Aorta (tissue), 5 donors: Measurements from ENCODE around the gene NOL4. TPM values are rescaled to one million over a fixed set of nuclear protein-coding genes. Genes with fewer than 3 reads are reported as not detected.
"Not testable (repeated sequence)": the region's sequence is repeated elsewhere in the genome, so short reads cannot be mapped to it uniquely, and the experiment has no call there.

Experiments used
- ATAC-seq: fragments of 200-7000 bp; cut with Tn5 transposase; one replicate; pipeline ENCODE4 v1.9.1; 2022; ENCODE audit warnings: moderate library complexity; ENCODE audit not compliant: low FRiP score
- DNase-seq, 2 donors: peaks; one replicate each; pipeline ENCODE4 v3.0.0-alpha.2; 2020
- H3K27ac ChIP-seq, 2 donors: one replicate each; pipeline ENCODE4 v1.5.1; 2013; ENCODE audit warnings: low read length in 2 of 2, mild to moderate bottlenecking in 2 of 2, moderate library complexity in 2 of 2, control low read depth in 1 of 2, inconsistent platforms in 1 of 2, low read depth in 1 of 2
- H3K27me3 ChIP-seq, 2 donors: one replicate each; pipeline ENCODE4 v1.6.1; 2013; ENCODE audit warnings: control low read depth in 1 of 2, low read length in 1 of 2, mild to moderate bottlenecking in 1 of 2, moderate library complexity in 1 of 2; ENCODE audit not compliant: insufficient read depth in 2 of 2, control insufficient read depth in 1 of 2
- H3K36me3 ChIP-seq, 2 donors: one replicate each; pipeline ENCODE4 v1.6.1; 2013; ENCODE audit warnings: control low read depth in 1 of 2, low read length in 1 of 2, mild to moderate bottlenecking in 1 of 2; ENCODE audit not compliant: insufficient read depth in 2 of 2, control insufficient read depth in 1 of 2
- H3K4me1 ChIP-seq, 2 donors: one replicate each; pipeline ENCODE4 v1.6.1; 2013; ENCODE audit warnings: low read length in 2 of 2, control low read depth in 1 of 2, mild to moderate bottlenecking in 1 of 2, moderate library complexity in 1 of 2; ENCODE audit not compliant: insufficient read depth in 2 of 2, control insufficient read depth in 1 of 2
- H3K4me3 ChIP-seq, 2 donors: one replicate each; pipeline ENCODE4 v1.5.1; 2013; ENCODE audit warnings: low read length in 2 of 2, control low read depth in 1 of 2, mild to moderate bottlenecking in 1 of 2
- H3K9me3 ChIP-seq: one replicate; pipeline ENCODE4 v1.6.1; 2013; ENCODE audit warnings: mild to moderate bottlenecking, low read length; ENCODE audit not compliant: control insufficient read depth
- WGBS, 2 donors: extraction: QIAGEN DNeasy Blood & Tissue Kit; methylation state at CpG; one replicate each; pipeline ENCODE4 v1.1.7; 2013; 5-methylcytosine and 5-hydroxymethylcytosine counted together
- intact Hi-C, 2 donors: fragments of 100-400 bp; cut with DNase I; formaldehyde crosslinking; loops; one replicate each; pipeline versions ENCODE4 v1.14.2 to v1.15.0; 2022
- long read RNA-seq, 2 donors: library from polyadenylated mRNA; unstranded; transcript quantifications; one replicate each; pipeline ENCODE4 v2.0.0, GENCODE V29; 2020 to 2021
- polyA plus RNA-seq, 2 donors: library from polyadenylated mRNA; stranded (reverse); fragments of 200-250 nt; gene quantifications; one replicate each; pipeline ENCODE4 v1.2.3, GENCODE V29; 2013
- total RNA-seq, 2 donors: library from RNA; stranded (reverse); fragmentation: NEBNext Ultra II Directional; extraction: Animal tissue kit (Norgen Biotek cat#: 25700); gene quantifications; one replicate each; pipeline ENCODE4 v1.2.1, GENCODE V29; 2021
- donor health status: healthy with polysubstance abuse.
- donor health status: Bipolar disorder and iron deficiency.
- donor health status: DM: no; HTN: no; CAD: no.
- donor health status: DM: no; HTN: no; CAD: no.
- donor health status: DM: yes; HTN: yes; CAD: no.

NOL4 gene
- total RNA-seq (under 1 TPM in 1 of 2 donors, not detected in 1; 0.62 TPM), polyA plus RNA-seq (under 1 TPM in 1 of 2 donors, not detected in 1; 0.03 TPM)
- long read RNA-seq, donor 1 = 0 reads
- long read RNA-seq, donor 2 = 0 reads

- H3K27ac ChIP-seq = no peak within 1 kb of the TSS
- ATAC-seq (peak; percentile 64), DNase-seq (peak; percentile 45 to 87)
- no peaks in the 10 kb centered on the region for H3K27me3 ChIP-seq
- H3K4me1 ChIP-seq = no peaks in the 10 kb centered on the region
- intact Hi-C loops = loop anchor here in 1 of 2 donors (10.0 kb wide), 2 partner anchors 560 to 1870 kb away; no protein-coding TSS in a partner anchor
- WGBS, 2 donors = 1% methylated on average over 45 to 56 of the region's 56 CpGs
- peaks cover 3% of the 10 kb centered on the region for H3K9me3 ChIP-seq
- no peaks in the 10 kb centered on the region for H3K36me3 ChIP-seq
- peak within 1 kb of the TSS; percentile 59 to 62 for H3K4me3 ChIP-seq
Observed at GRCh38 chr18:34224423-34225217, at the start of gene NOL4. Gene NOL4 (minus strand): TSS chr18:34224913. CDS start chr18:34223253, 1,660 bp downstream.

GRCh38 chr18:34266029-34266428 is 41.3 kb upstream of the NOL4 start:
- H3K4me3 ChIP-seq, DNase-seq, H3K27me3 ChIP-seq, H3K36me3 ChIP-seq, H3K4me1 ChIP-seq, H3K9me3 ChIP-seq, ATAC-seq, H3K27ac ChIP-seq: not testable (repeated sequence)
- intact Hi-C loops = loop anchor here in 1 of 2 donors (10.0 kb wide), 1 partner anchor 59 kb away; no protein-coding TSS in a partner anchor
- WGBS, 2 donors = 85 to 90% methylated on average over 2 of the region's 2 CpGs

- H3K9me3 ChIP-seq = peaks cover 6% of the 10 kb centered on the region
- no peaks in the 10 kb centered on the region for H3K36me3 ChIP-seq
- DNase-seq (no peak), ATAC-seq (no peak)
- H3K27ac ChIP-seq = no peak overlapping the region
- H3K4me1 ChIP-seq = no peaks in the 10 kb centered on the region
- intact Hi-C loops = loop anchor here in 1 of 2 donors (10.0 kb wide), 1 partner anchor 63 kb away; no protein-coding TSS in a partner anchor
- WGBS, 2 donors = 11 to 26% methylated on average over 3 of the region's 3 CpGs
- H3K27me3 ChIP-seq = no peaks in the 10 kb centered on the region
- no peak overlapping the region for H3K4me3 ChIP-seq
Observed at GRCh38 chr18:34261865-34262780, 37.4 kb upstream of the NOL4 start.

GRCh38 chr18:34258176-34258575 is 33.5 kb upstream of the NOL4 start:
- Histone ChIP-seq H3K9me3 (no peaks in the 10 kb centered on the region), H3K4me1 (no peaks in the 10 kb centered on the region), H3K4me3 (no peak overlapping the region), H3K27me3 (no peaks in the 10 kb centered on the region), H3K27ac (no peak overlapping the region), H3K36me3 (no peaks in the 10 kb centered on the region)
- intact Hi-C loops = no loop called here
- WGBS, 2 donors = 61 to 71% methylated on average over 5 of the region's 5 CpGs
- ATAC-seq (no peak), DNase-seq (no peak)

- Histone ChIP-seq H3K9me3 (peaks cover 3% of the 10 kb centered on the region), H3K4me3 (no peak overlapping the region), H3K36me3 (no peaks in the 10 kb centered on the region), H3K27ac (no peak overlapping the region), H3K27me3 (no peaks in the 10 kb centered on the region), H3K4me1 (no peaks in the 10 kb centered on the region)
- ATAC-seq = no peak
- intact Hi-C loops = no loop called here
- DNase-seq = no peak
- WGBS, 2 donors = 68 to 79% methylated on average over 2 of the region's 2 CpGs
Observed at GRCh38 chr18:34251919-34252318, 27.2 kb upstream of the NOL4 start.

- no peak overlapping the region for H3K27ac ChIP-seq
- H3K9me3 ChIP-seq = peaks cover 3% of the 10 kb centered on the region
- H3K36me3 ChIP-seq = no peaks in the 10 kb centered on the region
- intact Hi-C loops = no loop called here
- ATAC-seq (no peak), DNase-seq (no peak)
- H3K27me3 ChIP-seq = no peaks in the 10 kb centered on the region
- WGBS, 2 donors = 87 to 89% methylated on average over 3 of the region's 3 CpGs
- H3K4me1 ChIP-seq = no peaks in the 10 kb centered on the region
- no peak overlapping the region for H3K4me3 ChIP-seq
Observed at GRCh38 chr18:34248727-34249126, 24.0 kb upstream of the NOL4 start.

- WGBS, 2 donors = 54 to 59% methylated on average over 2 of the region's 2 CpGs
- H3K27ac ChIP-seq = no peak overlapping the region
Observed at GRCh38 chr18:34242739-34243138, 18.0 kb upstream of the NOL4 start.

GRCh38 chr18:34233781-34234388 is 9.2 kb upstream of the NOL4 start:
- H3K9me3 ChIP-seq, ATAC-seq, H3K4me1 ChIP-seq, intact Hi-C loops, H3K27me3 ChIP-seq, DNase-seq, H3K27ac ChIP-seq, H3K36me3 ChIP-seq, H3K4me3 ChIP-seq: not testable (repeated sequence)
- WGBS, 2 donors = 95 to 97% methylated on average over 37 to 39 of the region's 39 CpGs

More at GRCh38 chr18:34242739-34243138, 18.0 kb upstream of the NOL4 start:
- no peaks in the 10 kb centered on the region for H3K36me3 ChIP-seq
- peaks cover 1% of the 10 kb centered on the region for H3K9me3 ChIP-seq
- H3K4me3 ChIP-seq = no peak overlapping the region
- DNase-seq = no peak
- intact Hi-C loops = no loop called here
- no peaks in the 10 kb centered on the region for H3K27me3 ChIP-seq
- no peak for ATAC-seq
- H3K4me1 ChIP-seq = no peaks in the 10 kb centered on the region
